Stimulated activated CD4-positive, alpha-beta T cell treated with anti-CD3 and anti-CD28 coated beads, TNF-alpha, amount 100 ng/mL, for 24 hours (primary cell): ENCODE results near the gene LRRC3C.
A peak's percentile ranks its signal among the peaks of the same experiment; 100 is the strongest.

Experiments used
- DNase-seq, 3 experiments: peaks; one replicate each; pipeline ENCODE4 v3.0.0-alpha.2; 2020; ENCODE audit warnings: low read depth in 3 of 3

Gene LRRC3C

GRCh38 chr17:39974433-39974832 is 46.9 kb downstream of the LRRC3C start:
- no peak for DNase-seq

GRCh38 chr17:39975801-39976200 is 48.3 kb downstream of the LRRC3C start:
- no peak for DNase-seq

- DNase-seq = no peak
Observed at GRCh38 chr17:39979016-39979670, 51.6 kb downstream of the LRRC3C start.

GRCh38 chr17:39979893-39980350 is 52.4 kb downstream of the LRRC3C start:
- peak in 1 of 3 experiments; percentile 3 for DNase-seq

GRCh38 chr17:39980351-39981206 is 53.0 kb downstream of the LRRC3C start, which contains the start of gene PSMD3:
Gene PSMD3, plus strand, starts transcription at chr17:39980807. Its CDS starts 164 bp downstream, at chr17:39980971.
- DNase-seq = peak; percentile 93 to 97 (median 95)

GRCh38 chr17:39981207-39981741 is 53.7 kb downstream of the LRRC3C start:
- DNase-seq = no peak

- no peak for DNase-seq
Observed at GRCh38 chr17:39981766-39982375, 54.3 kb downstream of the LRRC3C start.

GRCh38 chr17:39988206-39988810 is 60.8 kb downstream of the LRRC3C start:
- no peak for DNase-seq

GRCh38 chr17:39994448-39994847 is 66.9 kb downstream of the LRRC3C start:
- no peak for DNase-seq
